ENCODE results near the gene CALHM3. TPM values are rescaled to one million over a fixed set of nuclear protein-coding genes. Genes with fewer than 3 reads are reported as not detected.

The CALHM3 gene
- total and polyA plus RNA-seq, 2 experiments from 2014 or later, result 0.14 to 0.19 TPM

DNA sequence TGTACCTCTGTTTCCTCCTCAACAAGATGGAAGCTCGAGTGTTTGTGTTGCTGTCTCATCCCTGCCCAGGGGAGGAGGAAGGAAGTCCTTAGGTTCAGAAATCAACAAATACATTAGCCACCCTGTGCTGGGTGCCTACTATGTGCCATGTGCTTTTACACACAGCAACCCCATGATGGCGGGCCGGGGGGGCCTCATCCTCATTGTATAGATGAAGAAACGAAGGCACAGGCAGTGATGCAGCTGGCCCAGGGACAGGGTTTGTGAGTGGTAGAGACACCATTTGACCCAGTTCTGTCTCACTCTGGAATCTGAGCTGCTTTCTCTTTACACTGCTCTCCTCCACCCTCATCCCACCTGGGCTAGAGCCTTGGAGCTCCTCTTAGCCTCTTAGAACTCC, 25.0 kb downstream of the CALHM3 start:
- ATAC-seq (no peak), DNase-seq (ENCODE audit: low spot score) (no peak)
- no peaks in the 10 kb centered on the region for H3K27me3 ChIP-seq (ENCODE audit: insufficient read depth)
- H3K9me3 Mint-ChIP-seq, result no peaks in the 10 kb centered on the region; the same call in 1 of the 3 replicates
- no peaks in the 10 kb centered on the region; the same call in 1 of the 2 replicates for H3K4me1 ChIP-seq (ENCODE audit: insufficient read depth)
- H3K27ac Mint-ChIP-seq, result no peak overlapping the region
- no peak overlapping the region for H3K27ac ChIP-seq (ENCODE audit: low read depth)
- H4K20me1 ChIP-seq (replicated peaks; ENCODE audit: insufficient read depth), result no peaks in the 10 kb centered on the region; the same call in 1 of the 2 replicates
- peaks cover 3% of the 10 kb centered on the region; the same call in 1 of the 3 replicates for H3K36me3 Mint-ChIP-seq (ENCODE audit: low read depth)
- no peak for TF ChIP-seq JUNB (IDR thresholded peaks at IDR 0.05; ENCODE audit: unreplicated experiment)
- TF ChIP-seq, protein P1, sequence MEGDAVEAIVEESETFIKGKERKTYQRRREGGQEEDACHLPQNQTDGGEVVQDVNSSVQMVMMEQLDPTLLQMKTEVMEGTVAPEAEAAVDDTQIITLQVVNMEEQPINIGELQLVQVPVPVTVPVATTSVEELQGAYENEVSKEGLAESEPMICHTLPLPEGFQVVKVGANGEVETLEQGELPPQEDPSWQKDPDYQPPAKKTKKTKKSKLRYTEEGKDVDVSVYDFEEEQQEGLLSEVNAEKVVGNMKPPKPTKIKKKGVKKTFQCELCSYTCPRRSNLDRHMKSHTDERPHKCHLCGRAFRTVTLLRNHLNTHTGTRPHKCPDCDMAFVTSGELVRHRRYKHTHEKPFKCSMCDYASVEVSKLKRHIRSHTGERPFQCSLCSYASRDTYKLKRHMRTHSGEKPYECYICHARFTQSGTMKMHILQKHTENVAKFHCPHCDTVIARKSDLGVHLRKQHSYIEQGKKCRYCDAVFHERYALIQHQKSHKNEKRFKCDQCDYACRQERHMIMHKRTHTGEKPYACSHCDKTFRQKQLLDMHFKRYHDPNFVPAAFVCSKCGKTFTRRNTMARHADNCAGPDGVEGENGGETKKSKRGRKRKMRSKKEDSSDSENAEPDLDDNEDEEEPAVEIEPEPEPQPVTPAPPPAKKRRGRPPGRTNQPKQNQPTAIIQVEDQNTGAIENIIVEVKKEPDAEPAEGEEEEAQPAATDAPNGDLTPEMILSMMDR (conservative IDR thresholded peaks at IDR 0.05; ENCODE audit: low read depth in 2 of 2), result no peak
- TF ChIP-seq, protein P2, sequence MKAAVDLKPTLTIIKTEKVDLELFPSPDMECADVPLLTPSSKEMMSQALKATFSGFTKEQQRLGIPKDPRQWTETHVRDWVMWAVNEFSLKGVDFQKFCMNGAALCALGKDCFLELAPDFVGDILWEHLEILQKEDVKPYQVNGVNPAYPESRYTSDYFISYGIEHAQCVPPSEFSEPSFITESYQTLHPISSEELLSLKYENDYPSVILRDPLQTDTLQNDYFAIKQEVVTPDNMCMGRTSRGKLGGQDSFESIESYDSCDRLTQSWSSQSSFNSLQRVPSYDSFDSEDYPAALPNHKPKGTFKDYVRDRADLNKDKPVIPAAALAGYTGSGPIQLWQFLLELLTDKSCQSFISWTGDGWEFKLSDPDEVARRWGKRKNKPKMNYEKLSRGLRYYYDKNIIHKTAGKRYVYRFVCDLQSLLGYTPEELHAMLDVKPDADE (IDR thresholded peaks at IDR 0.05), result no peak
- TF ChIP-seq ZNF114 (CRISPR knock-in tag; IDR thresholded peaks at IDR 0.05), result no peak
- TF ChIP-seq ZNF331 (CRISPR knock-in tag; IDR thresholded peaks at IDR 0.05; ENCODE audit: low read depth), result no peak
- no peak for TF ChIP-seq NANOG (IDR thresholded peaks at IDR 0.05; ENCODE audit: borderline replicate concordance)
- no peak for TF ChIP-seq CREB1 (CRISPR knock-in tag; IDR thresholded peaks at IDR 0.05; ENCODE audit: low read depth)
- TF ChIP-seq, protein P3, sequence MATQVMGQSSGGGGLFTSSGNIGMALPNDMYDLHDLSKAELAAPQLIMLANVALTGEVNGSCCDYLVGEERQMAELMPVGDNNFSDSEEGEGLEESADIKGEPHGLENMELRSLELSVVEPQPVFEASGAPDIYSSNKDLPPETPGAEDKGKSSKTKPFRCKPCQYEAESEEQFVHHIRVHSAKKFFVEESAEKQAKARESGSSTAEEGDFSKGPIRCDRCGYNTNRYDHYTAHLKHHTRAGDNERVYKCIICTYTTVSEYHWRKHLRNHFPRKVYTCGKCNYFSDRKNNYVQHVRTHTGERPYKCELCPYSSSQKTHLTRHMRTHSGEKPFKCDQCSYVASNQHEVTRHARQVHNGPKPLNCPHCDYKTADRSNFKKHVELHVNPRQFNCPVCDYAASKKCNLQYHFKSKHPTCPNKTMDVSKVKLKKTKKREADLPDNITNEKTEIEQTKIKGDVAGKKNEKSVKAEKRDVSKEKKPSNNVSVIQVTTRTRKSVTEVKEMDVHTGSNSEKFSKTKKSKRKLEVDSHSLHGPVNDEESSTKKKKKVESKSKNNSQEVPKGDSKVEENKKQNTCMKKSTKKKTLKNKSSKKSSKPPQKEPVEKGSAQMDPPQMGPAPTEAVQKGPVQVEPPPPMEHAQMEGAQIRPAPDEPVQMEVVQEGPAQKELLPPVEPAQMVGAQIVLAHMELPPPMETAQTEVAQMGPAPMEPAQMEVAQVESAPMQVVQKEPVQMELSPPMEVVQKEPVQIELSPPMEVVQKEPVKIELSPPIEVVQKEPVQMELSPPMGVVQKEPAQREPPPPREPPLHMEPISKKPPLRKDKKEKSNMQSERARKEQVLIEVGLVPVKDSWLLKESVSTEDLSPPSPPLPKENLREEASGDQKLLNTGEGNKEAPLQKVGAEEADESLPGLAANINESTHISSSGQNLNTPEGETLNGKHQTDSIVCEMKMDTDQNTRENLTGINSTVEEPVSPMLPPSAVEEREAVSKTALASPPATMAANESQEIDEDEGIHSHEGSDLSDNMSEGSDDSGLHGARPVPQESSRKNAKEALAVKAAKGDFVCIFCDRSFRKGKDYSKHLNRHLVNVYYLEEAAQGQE (IDR thresholded peaks at IDR 0.05; ENCODE audit: unreplicated experiment), result no peak
- no peak for TF ChIP-seq EZH2 (IDR thresholded peaks at IDR 0.05; ENCODE audit: low read depth, unreplicated experiment)
- TF ChIP-seq POLR2AphosphoS5 (IDR thresholded peaks at IDR 0.05; ENCODE audit: low read depth), result no peak
- no peak for TF ChIP-seq EZH2phosphoT487 (IDR thresholded peaks at IDR 0.05; ENCODE audit: unreplicated experiment)
- no peak for TF ChIP-seq STAT1 (IDR thresholded peaks at IDR 0.05; ENCODE audit: unreplicated experiment)
- TF ChIP-seq, protein P4, sequence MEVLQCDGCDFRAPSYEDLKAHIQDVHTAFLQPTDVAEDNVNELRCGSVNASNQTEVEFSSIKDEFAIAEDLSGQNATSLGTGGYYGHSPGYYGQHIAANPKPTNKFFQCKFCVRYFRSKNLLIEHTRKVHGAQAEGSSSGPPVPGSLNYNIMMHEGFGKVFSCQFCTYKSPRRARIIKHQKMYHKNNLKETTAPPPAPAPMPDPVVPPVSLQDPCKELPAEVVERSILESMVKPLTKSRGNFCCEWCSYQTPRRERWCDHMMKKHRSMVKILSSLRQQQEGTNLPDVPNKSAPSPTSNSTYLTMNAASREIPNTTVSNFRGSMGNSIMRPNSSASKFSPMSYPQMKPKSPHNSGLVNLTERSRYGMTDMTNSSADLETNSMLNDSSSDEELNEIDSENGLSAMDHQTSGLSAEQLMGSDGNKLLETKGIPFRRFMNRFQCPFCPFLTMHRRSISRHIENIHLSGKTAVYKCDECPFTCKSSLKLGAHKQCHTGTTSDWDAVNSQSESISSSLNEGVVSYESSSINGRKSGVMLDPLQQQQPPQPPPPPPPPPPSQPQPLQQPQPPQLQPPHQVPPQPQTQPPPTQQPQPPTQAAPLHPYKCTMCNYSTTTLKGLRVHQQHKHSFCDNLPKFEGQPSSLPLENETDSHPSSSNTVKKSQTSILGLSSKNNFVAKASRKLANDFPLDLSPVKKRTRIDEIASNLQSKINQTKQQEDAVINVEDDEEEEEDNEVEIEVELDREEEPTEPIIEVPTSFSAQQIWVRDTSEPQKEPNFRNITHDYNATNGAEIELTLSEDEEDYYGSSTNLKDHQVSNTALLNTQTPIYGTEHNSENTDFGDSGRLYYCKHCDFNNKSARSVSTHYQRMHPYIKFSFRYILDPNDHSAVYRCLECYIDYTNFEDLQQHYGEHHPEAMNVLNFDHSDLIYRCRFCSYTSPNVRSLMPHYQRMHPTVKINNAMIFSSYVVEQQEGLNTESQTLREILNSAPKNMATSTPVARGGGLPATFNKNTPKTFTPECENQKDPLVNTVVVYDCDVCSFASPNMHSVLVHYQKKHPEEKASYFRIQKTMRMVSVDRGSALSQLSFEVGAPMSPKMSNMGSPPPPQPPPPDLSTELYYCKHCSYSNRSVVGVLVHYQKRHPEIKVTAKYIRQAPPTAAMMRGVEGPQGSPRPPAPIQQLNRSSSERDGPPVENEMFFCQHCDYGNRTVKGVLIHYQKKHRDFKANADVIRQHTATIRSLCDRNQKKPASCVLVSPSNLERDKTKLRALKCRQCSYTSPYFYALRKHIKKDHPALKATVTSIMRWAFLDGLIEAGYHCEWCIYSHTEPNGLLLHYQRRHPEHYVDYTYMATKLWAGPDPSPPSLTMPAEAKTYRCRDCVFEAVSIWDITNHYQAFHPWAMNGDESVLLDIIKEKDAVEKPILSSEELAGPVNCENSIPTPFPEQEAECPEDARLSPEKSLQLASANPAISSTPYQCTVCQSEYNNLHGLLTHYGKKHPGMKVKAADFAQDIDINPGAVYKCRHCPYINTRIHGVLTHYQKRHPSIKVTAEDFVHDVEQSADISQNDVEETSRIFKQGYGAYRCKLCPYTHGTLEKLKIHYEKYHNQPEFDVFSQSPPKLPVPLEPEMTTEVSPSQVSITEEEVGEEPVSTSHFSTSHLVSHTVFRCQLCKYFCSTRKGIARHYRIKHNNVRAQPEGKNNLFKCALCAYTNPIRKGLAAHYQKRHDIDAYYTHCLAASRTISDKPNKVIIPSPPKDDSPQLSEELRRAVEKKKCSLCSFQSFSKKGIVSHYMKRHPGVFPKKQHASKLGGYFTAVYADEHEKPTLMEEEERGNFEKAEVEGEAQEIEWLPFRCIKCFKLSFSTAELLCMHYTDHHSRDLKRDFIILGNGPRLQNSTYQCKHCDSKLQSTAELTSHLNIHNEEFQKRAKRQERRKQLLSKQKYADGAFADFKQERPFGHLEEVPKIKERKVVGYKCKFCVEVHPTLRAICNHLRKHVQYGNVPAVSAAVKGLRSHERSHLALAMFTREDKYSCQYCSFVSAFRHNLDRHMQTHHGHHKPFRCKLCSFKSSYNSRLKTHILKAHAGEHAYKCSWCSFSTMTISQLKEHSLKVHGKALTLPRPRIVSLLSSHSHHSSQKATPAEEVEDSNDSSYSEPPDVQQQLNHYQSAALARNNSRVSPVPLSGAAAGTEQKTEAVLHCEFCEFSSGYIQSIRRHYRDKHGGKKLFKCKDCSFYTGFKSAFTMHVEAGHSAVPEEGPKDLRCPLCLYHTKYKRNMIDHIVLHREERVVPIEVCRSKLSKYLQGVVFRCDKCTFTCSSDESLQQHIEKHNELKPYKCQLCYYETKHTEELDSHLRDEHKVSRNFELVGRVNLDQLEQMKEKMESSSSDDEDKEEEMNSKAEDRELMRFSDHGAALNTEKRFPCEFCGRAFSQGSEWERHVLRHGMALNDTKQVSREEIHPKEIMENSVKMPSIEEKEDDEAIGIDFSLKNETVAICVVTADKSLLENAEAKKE (CRISPR knock-in tag; IDR thresholded peaks at IDR 0.05), result no peak
- H3K4me3 Mint-ChIP-seq, result no peak overlapping the region
- H3K4me3 ChIP-seq, result no peak overlapping the region
- H2AFZ ChIP-seq, result no peak overlapping the region
- H3K27me3 Mint-ChIP-seq (ENCODE audit: insufficient read depth, low read depth, poor library complexity), result peaks cover 30% of the 10 kb centered on the region
- H3K4me2 ChIP-seq, result no peak overlapping the region
- peaks cover 12% of the 10 kb centered on the region for H3K4me1 Mint-ChIP-seq
- no peaks in the 10 kb centered on the region for H3K36me3 ChIP-seq (ENCODE audit: insufficient read depth)
- H3K79me2 ChIP-seq (replicated peaks; ENCODE audit: insufficient read depth), result no peaks in the 10 kb centered on the region
- no peaks in the 10 kb centered on the region for H3K9me2 ChIP-seq (ENCODE audit: insufficient read depth)
- H3F3A ChIP-seq (replicated peaks; ENCODE audit: low read depth), result no peaks in the 10 kb centered on the region

Measured in GM23338 (cell line).